ENCODE measurements around the gene IL18RAP. TPM values are rescaled to one million over a fixed set of nuclear protein-coding genes. Genes with fewer than 3 reads are reported as not detected.

Gene IL18RAP, protein sequence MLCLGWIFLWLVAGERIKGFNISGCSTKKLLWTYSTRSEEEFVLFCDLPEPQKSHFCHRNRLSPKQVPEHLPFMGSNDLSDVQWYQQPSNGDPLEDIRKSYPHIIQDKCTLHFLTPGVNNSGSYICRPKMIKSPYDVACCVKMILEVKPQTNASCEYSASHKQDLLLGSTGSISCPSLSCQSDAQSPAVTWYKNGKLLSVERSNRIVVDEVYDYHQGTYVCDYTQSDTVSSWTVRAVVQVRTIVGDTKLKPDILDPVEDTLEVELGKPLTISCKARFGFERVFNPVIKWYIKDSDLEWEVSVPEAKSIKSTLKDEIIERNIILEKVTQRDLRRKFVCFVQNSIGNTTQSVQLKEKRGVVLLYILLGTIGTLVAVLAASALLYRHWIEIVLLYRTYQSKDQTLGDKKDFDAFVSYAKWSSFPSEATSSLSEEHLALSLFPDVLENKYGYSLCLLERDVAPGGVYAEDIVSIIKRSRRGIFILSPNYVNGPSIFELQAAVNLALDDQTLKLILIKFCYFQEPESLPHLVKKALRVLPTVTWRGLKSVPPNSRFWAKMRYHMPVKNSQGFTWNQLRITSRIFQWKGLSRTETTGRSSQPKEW
- total RNA-seq (2014; rRNA removed; shearing (Covaris generic)): not detected in 2 replicates

DNA sequence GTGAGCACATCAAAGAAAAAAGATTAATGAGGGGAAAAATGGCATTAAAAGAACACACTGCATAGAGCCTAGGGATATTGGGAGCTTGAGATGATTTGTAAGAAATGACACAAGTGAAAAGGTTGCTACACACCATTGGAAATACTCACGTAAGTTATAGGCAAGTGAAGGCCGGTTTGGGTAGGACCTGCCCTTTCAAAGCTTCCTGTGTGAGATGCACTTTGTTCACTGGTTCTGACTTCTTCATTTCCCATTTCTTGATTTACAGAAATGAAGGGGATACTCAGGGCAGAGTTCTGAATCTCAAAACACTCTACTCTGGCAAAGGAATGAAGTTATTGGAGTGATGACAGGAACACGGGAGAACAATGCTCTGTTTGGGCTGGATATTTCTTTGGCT, at the start of gene IL18RAP:
TSS of gene IL18RAP (plus strand) at position 251 of the 400 bp plus-strand sequence. CDS start at position 369, 118 bp downstream.
- no peak within 1 kb of the TSS for H3K4me3 ChIP-seq
- no peak within 1 kb of the TSS for H3K27ac ChIP-seq
- H3K36me3 ChIP-seq: no peaks in the 10 kb centered on the region
- H3K4me1 ChIP-seq: no peaks in the 10 kb centered on the region
- no peak for DNase-seq
- H3K9me3 ChIP-seq (replicated peaks): no peaks in the 10 kb centered on the region
- H3K27me3 ChIP-seq: no peaks in the 10 kb centered on the region

DNA sequence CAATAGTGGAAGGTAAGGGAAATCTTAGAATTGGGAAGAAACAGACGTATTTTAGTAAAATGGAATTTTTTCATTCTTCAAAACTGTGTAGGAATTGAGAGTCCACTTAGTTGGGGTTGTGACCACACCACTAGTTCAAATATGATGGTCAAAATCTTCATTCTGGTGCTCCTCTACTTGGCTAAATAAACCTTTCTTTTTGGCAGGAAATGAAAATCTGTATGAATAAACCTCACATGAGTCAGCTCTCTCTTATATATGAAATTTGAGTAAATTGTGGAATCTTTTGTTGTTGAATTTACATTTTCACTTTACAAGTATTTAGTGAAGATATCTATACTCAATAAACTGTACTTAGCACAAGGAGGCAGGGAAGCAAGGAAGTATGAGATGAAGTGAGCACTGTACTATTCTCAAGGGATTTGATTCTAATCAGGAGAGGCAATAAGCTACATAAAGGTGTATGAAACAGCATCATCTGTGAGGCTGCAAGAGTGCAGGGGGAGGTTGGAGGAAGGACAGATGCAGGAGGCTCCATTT, 46.8 kb upstream of the IL18RAP start:
- H3K4me3 ChIP-seq: no peak overlapping the region
- no peaks in the 10 kb centered on the region for H3K27me3 ChIP-seq
- no peaks in the 10 kb centered on the region for H3K36me3 ChIP-seq
- H3K4me1 ChIP-seq: no peaks in the 10 kb centered on the region
- DNase-seq: no peak
- no peaks in the 10 kb centered on the region for H3K9me3 ChIP-seq (replicated peaks)
- no peak overlapping the region for H3K27ac ChIP-seq

DNA sequence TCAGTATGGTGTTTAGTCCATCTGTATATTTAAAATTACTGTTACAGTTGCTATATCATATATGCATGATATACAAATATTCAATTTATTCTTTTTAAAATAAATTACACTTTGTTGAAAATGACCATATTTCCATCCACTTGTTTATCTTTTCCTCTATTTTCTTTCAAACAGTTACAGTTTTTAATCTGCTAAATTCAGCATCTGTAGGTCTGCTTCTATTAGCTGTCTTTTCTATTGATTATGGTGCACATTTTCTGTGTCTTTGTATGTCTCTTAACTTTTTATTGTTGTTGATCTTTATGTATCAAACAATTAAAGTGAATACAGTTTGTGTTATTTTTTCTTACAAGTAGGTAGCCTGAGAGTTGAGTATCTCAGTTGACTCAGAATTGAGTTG, 39.2 kb upstream of the IL18RAP start:
- no peak overlapping the region for H3K4me3 ChIP-seq
- H3K36me3 ChIP-seq: no peaks in the 10 kb centered on the region
- no peak for DNase-seq
- H3K9me3 ChIP-seq (replicated peaks): no peaks in the 10 kb centered on the region
- no peaks in the 10 kb centered on the region for H3K27me3 ChIP-seq
- no peaks in the 10 kb centered on the region for H3K4me1 ChIP-seq
- H3K27ac ChIP-seq: no peak overlapping the region

DNA sequence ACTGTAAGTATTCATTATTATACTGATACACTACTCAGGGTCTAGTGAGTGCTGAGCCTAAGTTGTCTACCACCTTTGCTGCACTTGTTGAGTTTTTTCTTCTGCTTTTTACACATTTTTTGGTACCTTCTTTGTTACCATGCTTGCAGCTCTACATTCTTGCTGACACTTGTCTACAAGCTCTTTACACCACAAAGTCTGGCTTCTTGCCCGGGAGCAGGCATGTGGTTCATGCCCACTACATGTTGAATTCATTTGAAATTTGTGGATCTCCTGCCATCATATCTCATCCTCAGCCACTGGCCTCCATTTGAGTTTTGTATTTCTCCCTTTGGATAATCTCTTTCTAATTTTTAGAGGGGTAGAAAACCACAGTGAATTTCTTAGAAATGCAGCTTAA, 37.4 kb upstream of the IL18RAP start:
- Histone ChIP-seq H3K9me3 (replicated peaks) (no peaks in the 10 kb centered on the region), H3K27me3 (no peaks in the 10 kb centered on the region), H3K4me1 (no peaks in the 10 kb centered on the region), H3K36me3 (no peaks in the 10 kb centered on the region), H3K27ac (no peak overlapping the region), H3K4me3 (no peak overlapping the region)
- no peak for DNase-seq

DNA sequence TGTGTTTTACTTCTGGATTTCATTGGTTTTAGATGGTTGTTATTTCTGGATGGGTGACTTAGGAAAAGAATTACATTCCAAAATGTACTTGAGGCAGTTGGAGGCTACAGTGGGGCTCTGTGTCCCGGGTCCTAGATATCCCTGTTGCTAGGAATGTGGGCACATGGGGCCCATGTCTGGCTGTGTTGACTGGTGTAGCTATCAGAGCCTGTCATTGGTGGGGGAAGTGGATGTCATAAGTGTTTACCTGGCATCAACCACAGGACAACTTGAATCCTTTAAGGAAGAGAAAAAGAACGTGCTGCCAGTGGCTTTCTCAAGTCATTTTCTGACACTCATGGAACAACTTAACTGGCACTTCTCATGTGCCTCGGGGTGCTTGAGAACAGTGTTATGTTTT, 37.0 kb upstream of the IL18RAP start:
- Histone ChIP-seq H3K27me3 (no peaks in the 10 kb centered on the region), H3K4me3 (no peak overlapping the region), H3K9me3 (replicated peaks) (no peaks in the 10 kb centered on the region), H3K27ac (no peak overlapping the region), H3K4me1 (no peaks in the 10 kb centered on the region), H3K36me3 (no peaks in the 10 kb centered on the region)
- no peak for DNase-seq

DNA sequence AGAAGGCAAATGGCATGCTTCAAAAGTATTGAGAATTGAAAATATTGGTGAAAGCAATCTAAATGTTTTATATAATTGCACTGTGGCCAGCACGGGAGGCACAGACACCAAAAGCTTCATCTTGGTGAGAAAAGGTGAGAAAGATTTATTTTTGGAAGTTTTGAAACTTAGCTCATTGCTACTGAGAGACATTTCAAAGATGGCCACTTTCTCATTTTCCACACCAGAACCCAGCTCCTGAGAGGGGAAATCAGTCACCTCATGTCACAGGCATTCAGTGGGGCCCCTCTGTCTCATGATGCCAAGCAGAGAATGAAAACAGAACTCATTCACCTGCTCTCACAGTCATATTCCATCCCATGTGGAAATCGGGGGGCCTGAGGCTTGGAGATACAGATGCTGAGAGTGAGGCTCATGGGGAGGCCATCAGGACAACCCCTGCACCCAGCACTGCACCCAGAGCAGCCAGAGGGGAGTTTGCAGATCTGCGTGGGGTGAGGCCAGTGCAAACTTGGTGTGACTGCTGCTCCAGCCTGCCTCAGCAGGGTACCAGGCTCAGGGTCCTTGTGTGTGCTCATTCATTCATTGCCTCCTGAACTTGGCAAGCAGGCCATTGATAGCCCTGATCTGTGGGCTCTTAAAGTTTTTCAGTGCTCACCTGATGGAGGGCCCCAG, 36.0 kb upstream of the IL18RAP start:
- no peak overlapping the region for H3K4me3 ChIP-seq
- H3K27ac ChIP-seq: no peak overlapping the region
- H3K9me3 ChIP-seq (replicated peaks): no peaks in the 10 kb centered on the region
- no peak for DNase-seq
- H3K27me3 ChIP-seq: no peaks in the 10 kb centered on the region
- H3K4me1 ChIP-seq: no peaks in the 10 kb centered on the region
- H3K36me3 ChIP-seq: no peaks in the 10 kb centered on the region

DNA sequence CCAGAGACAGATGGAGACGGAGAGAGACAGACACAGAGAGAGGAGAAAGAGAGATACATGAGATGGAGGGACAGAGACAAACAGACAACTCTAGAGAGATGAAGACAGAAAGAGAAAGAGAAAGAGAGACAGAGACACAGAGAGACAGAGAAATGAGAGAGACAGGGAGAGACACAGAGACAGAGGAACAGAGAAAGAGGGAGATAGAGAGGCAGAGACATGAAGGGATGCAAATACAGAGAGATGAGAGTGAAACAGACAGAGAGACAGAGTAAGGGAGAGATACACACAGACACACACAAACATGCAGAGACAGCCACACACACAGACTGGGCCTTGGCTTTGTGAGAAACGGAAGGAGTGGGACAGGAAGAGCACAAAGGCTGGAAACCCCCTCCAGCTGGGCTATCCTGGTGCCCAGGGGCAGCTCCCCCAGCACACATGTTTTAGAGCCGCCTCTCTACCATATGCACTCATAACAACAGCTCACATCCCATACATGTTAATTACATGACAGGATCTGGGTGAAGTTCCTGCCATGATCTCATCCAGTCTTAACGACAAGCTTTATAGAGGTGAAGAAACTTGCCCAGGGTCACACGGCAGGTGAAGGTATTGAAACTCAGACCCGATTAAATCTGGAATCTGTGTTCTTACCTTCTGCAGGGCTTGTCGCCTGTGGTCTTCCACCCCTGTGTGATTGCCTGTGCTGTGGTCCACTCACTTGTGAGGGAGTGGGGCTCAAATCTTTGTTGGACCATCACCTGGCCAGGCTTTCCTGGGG, 35.0 kb upstream of the IL18RAP start:
- H3K27ac ChIP-seq: no peak overlapping the region
- H3K36me3 ChIP-seq: no peaks in the 10 kb centered on the region
- H3K27me3 ChIP-seq: no peaks in the 10 kb centered on the region
- no peaks in the 10 kb centered on the region for H3K9me3 ChIP-seq (replicated peaks)
- no peaks in the 10 kb centered on the region for H3K4me1 ChIP-seq
- no peak for DNase-seq
- H3K4me3 ChIP-seq: no peak overlapping the region

DNA sequence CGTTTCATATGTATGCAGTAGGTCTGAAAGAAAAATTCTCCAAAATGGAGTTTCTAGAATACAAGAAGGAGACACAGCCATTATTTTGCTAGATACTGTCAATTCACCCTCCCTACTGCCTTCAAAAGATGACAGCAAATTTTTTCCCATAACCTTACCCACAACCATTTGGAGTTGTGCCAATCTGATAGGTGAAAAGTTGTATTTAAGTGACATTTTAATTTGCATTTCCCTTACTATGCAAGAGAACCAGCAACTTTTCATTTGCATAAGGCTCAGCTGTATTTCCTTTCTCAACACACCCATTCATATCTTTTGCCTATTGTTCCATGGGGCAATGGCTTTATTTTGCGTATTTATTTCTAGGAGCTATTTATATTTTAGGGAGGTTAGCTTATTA, 31.4 kb upstream of the IL18RAP start:
- no peak for DNase-seq
- Histone ChIP-seq H3K36me3 (no peaks in the 10 kb centered on the region), H3K4me1 (no peaks in the 10 kb centered on the region), H3K4me3 (no peak overlapping the region), H3K27me3 (no peaks in the 10 kb centered on the region), H3K27ac (no peak overlapping the region), H3K9me3 (replicated peaks) (no peaks in the 10 kb centered on the region)

DNA sequence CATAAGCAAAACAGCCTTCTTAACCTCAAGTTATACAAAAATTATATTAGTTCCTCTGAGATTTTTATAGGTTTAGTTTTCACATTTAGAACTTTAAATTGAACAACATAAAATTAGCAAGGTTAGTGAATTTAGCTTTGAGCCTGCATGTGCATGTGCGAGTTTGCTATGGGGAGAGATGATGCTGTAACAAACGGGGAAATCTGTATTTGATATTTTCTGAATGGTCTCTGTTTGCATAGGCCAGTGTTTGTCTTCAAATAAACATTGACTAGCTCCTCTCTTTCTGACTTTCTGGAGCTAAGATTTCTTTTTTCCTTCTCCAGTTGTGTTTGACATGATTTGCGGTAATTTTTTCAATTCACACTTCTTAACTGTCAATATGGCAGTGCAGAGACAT, 30.9 kb upstream of the IL18RAP start:
- Histone ChIP-seq H3K36me3 (no peaks in the 10 kb centered on the region), H3K27me3 (no peaks in the 10 kb centered on the region), H3K27ac (no peak overlapping the region), H3K4me1 (no peaks in the 10 kb centered on the region), H3K9me3 (replicated peaks) (no peaks in the 10 kb centered on the region), H3K4me3 (no peak overlapping the region)
- DNase-seq: no peak

DNA sequence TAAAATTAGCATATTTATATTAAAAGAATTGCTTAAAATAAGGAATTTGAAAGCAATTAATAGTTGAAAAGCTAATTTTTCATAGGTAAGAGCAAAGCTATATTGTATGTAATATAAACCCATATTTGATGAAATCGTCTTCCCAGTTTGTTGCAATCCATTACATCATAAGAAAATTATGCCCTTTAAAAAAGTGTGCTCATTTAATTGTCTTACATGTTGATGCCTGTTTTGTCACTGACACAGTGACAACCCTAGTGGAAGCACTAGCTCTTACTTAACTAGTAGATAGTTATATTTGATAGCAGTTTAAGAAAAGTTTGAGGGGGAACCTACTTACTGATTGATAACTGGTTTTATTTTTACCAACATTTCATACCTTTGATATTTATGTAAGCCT, 30.0 kb upstream of the IL18RAP start:
- no peaks in the 10 kb centered on the region for H3K9me3 ChIP-seq (replicated peaks)
- 0 out of 2 replicates have a peak, but pooled peaks cover 3% of the 10 kb centered on the region for H3K27me3 ChIP-seq
- no peak overlapping the region for H3K27ac ChIP-seq
- H3K36me3 ChIP-seq: no peaks in the 10 kb centered on the region
- no peaks in the 10 kb centered on the region for H3K4me1 ChIP-seq
- no peak for DNase-seq
- H3K4me3 ChIP-seq: no peak overlapping the region

DNA sequence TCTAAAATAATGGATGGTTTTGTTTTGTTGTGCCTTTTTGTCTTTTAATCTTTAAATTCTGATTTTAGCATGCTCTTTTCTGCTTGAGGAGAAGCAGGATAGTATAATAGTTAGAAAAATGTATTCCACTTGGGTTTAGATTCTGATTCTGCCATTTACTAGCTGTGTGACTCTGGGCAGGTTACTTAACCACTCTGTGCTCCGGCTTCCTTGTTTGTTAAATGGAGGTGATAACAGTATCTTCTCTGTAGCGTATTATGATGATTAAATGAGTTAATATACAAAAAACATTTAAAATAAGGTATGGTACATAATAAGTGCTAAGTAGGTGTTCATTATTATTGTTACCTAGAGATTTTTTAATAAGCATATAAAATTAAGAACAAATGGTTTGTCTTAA, 26.9 kb upstream of the IL18RAP start:
- no peak for DNase-seq
- Histone ChIP-seq H3K9me3 (replicated peaks) (no peaks in the 10 kb centered on the region), H3K27ac (no peak overlapping the region), H3K27me3 (0 out of 2 replicates have a peak, but pooled peaks cover 3% of the 10 kb centered on the region), H3K4me1 (no peaks in the 10 kb centered on the region), H3K4me3 (no peak overlapping the region), H3K36me3 (no peaks in the 10 kb centered on the region)

DNA sequence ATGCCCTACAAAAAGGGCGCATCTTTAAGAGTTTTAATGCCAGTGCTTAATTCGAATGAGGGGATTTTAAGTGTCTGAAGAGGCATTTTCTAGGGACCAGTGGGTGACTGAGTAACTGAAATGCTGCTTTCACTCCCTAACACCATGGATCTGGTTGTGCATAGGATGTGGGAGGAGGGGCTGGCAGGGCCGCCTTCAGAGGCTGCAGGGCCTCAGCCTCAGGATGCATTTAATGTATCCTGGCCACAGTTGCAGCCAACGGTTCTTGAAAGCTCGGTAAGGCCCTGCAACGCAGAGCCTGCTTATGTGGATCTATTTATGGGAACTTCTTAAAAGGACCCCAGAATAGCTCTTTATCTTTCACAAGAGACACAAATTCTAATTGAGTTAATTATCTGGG, 25.8 kb upstream of the IL18RAP start:
- H3K27ac ChIP-seq: no peak overlapping the region
- 0 out of 2 replicates have a peak, but pooled peaks cover 3% of the 10 kb centered on the region for H3K27me3 ChIP-seq
- H3K9me3 ChIP-seq (replicated peaks): no peaks in the 10 kb centered on the region
- no peak for DNase-seq
- H3K4me3 ChIP-seq: no peak overlapping the region
- H3K36me3 ChIP-seq: no peaks in the 10 kb centered on the region
- no peaks in the 10 kb centered on the region for H3K4me1 ChIP-seq

DNA sequence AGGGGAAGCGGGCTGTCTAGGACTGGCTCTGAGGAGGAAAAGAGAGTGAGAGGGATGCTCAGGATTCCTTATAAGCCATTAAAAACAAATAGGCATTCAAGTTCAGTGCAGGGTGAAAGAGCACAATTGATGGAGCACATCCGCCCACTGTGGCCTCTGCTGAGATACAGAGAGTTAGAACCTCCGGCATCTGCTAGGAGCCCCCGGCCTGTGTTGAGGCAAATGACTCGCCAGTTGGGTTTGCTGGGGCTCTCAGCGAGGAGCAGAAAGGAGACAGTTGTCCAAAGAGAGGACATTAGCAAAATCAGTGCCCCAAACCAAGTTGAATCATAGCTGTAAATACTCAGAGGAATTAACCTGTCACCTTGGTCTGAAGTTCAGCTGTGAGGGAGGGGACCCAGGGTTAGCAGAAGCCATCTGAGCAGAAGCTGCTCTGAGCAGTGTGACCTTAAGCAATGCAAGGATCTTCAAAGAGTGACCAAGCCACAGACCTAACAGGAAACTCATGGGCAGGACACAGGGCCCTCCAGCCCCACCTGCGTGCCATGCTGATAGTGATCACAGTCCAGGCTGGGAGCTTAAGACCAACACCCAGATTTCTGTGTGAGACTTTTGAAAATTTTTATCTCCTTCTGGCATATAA, 23.3 kb upstream of the IL18RAP start:
- H3K27me3 ChIP-seq: 0 out of 2 replicates have a peak, but pooled peaks cover 3% of the 10 kb centered on the region
- H3K4me1 ChIP-seq: no peaks in the 10 kb centered on the region
- DNase-seq: no peak
- H3K27ac ChIP-seq: no peak overlapping the region
- no peak overlapping the region for H3K4me3 ChIP-seq
- no peaks in the 10 kb centered on the region for H3K9me3 ChIP-seq (replicated peaks)
- H3K36me3 ChIP-seq: no peaks in the 10 kb centered on the region

DNA sequence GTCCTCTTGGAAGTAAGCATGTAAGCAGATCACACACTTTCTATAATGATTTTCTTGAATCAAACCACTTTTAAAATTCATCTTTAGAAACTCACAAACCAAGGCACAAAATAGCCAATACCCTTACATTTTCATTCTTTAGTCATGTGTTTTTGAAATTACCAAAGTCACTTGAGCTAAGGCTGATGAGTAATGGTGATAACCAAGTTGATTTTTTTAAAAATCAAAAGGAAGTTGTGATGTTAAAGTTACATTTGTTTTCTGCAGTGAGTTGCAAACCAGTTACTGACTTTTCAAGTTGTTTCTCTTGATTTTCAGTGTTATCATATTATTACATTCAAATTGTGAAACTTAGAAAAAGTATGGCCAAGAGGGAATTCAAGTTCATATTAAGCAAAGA, 21.5 kb upstream of the IL18RAP start:
- DNase-seq: no peak
- Histone ChIP-seq H3K27ac (no peak overlapping the region), H3K27me3 (0 out of 2 replicates have a peak, but pooled peaks cover 3% of the 10 kb centered on the region), H3K4me3 (no peak overlapping the region), H3K9me3 (replicated peaks) (no peaks in the 10 kb centered on the region), H3K4me1 (no peaks in the 10 kb centered on the region), H3K36me3 (no peaks in the 10 kb centered on the region)

Data from SJCRH30 (cell line).